GM18868 (cell line): Measurements from ENCODE around the gene CCL24.
"Not testable (repeated sequence)": the region's sequence is repeated elsewhere in the genome, so short reads cannot be mapped to it uniquely, and the experiment has no call there.

Experiments used
- ATAC-seq: cut with Tn5 transposase; IDR thresholded peaks from one replicate; pipeline ENCODE4 v1.9.1; 2021; ENCODE audit warnings: mild to moderate bottlenecking, moderate library complexity; ENCODE audit not compliant: unreplicated experiment

The CCL24 gene

GRCh38 chr7:75820688-75821087 is 7.1 kb upstream of the CCL24 start:
- ATAC-seq: no peak

- ATAC-seq: no peak
Observed at GRCh38 chr7:75819711-75820110, 6.1 kb upstream of the CCL24 start.

GRCh38 chr7:75818472-75818871 is 4.9 kb upstream of the CCL24 start:
- ATAC-seq: no peak

- no peak for ATAC-seq
Observed at GRCh38 chr7:75817116-75817515, 3.5 kb upstream of the CCL24 start.

GRCh38 chr7:75815418-75816064 is 1.9 kb upstream of the CCL24 start:
- ATAC-seq: no peak

GRCh38 chr7:75814407-75814947 is 871 bp upstream of the CCL24 start:
- ATAC-seq: no peak

GRCh38 chr7:75813084-75813483 is 522 bp downstream of the CCL24 start:
- no peak for ATAC-seq

- ATAC-seq: no peak
Observed at GRCh38 chr7:75811894-75812678, 1.5 kb downstream of the CCL24 start.

- no peak for ATAC-seq
Observed at GRCh38 chr7:75809396-75809795, 4.2 kb downstream of the CCL24 start.

- no peak for ATAC-seq
Observed at GRCh38 chr7:75808106-75808505, 5.5 kb downstream of the CCL24 start.

GRCh38 chr7:75807452-75807851 is 6.2 kb downstream of the CCL24 start:
- no peak for ATAC-seq

GRCh38 chr7:75806560-75807307 is 6.9 kb downstream of the CCL24 start:
- no peak for ATAC-seq

- ATAC-seq: no peak
Observed at GRCh38 chr7:75804705-75805104, 8.9 kb downstream of the CCL24 start.

- ATAC-seq: no peak
Observed at GRCh38 chr7:75804004-75804403, 9.6 kb downstream of the CCL24 start.

- ATAC-seq: no peak
Observed at GRCh38 chr7:75802552-75802821, 11.1 kb downstream of the CCL24 start.

GRCh38 chr7:75798770-75799169 is 14.8 kb downstream of the CCL24 start:
- no peak for ATAC-seq

- ATAC-seq: no peak
Observed at GRCh38 chr7:75796420-75796819, 17.2 kb downstream of the CCL24 start.

- no peak for ATAC-seq
Observed at GRCh38 chr7:75795831-75796285, 17.7 kb downstream of the CCL24 start.

- no peak for ATAC-seq
Observed at GRCh38 chr7:75793676-75794075, 19.9 kb downstream of the CCL24 start.

- ATAC-seq: not testable (repeated sequence)
Observed at GRCh38 chr7:75792567-75792966, 21.0 kb downstream of the CCL24 start.

- no peak for ATAC-seq
Observed at GRCh38 chr7:75789361-75789924, 24.2 kb downstream of the CCL24 start.
